ENCODE data around the gene ENOX1. TPM values are rescaled to one million over a fixed set of nuclear protein-coding genes. Genes with fewer than 3 reads are reported as not detected.

Gene ENOX1
- total RNA-seq, 2 donors from 2014 or later: 0.14 to 11.7 TPM

DNA sequence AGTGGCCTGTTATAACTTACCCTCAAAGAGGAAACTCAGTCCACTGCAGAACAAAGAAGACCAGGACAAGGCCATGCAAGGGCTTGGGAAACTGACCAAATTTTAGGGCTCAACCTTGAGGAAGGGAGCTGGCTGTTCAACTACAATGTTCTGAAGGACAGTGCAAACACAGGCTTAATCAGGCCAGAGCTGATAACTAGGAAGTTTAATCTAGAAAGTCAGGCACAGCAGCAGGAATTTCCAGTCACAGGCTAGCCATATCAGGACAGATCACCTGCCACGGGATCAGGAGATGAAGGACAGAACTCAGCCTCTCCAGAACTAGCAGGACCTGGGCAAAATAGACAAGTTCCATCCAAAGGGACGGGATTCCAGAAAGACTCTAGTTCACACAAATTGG lies 89.4 kb downstream of the ENOX1 start:
- Mint-ChIP-seq H3K4me3 (no peak overlapping the region), H3K36me3 (no peaks in the 10 kb centered on the region), H3K9me3 (no peaks in the 10 kb centered on the region), H3K4me1 (ENCODE audit: low read depth in 2 of 2) (no peaks in the 10 kb centered on the region), H3K27me3 (peaks cover 3 to 8% of the 10 kb centered on the region in 2 donors), H3K27ac (no peak overlapping the region)
- DNase-seq (ENCODE audit: low spot score) (no peak), ATAC-seq (no peak)

GRCh38 chr13:43694146-43694664 lies 92.6 kb downstream of the ENOX1 start:
- Mint-ChIP-seq H3K9me3 (no peaks in the 10 kb centered on the region), H3K27ac (no peak overlapping the region), H3K27me3 (peaks cover 7 to 17% of the 10 kb centered on the region in 2 donors), H3K4me1 (ENCODE audit: low read depth in 2 of 2) (no peaks in the 10 kb centered on the region), H3K4me3 (no peak overlapping the region), H3K36me3 (no peaks in the 10 kb centered on the region)
- ATAC-seq (no peak), DNase-seq (ENCODE audit: low spot score) (no peak)

DNA sequence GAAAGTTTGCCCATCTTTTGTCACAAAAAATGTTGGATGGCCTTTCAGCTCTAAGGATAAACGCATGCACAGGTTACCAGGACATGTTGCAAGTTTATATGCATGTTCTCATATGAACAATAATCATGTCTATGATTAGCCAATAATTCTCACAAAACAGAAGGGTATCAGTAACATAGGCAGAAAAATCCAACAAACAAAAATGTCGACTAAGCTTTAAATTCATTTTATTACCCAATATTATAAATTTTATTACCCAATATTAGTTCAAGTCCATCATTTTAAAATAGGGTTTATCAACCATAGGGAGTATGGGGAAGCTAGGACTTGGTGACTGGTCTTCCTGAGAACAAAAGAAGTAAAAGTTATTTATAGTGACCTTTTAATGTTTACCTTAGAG lies 93.1 kb downstream of the ENOX1 start:
- H3K27me3 Mint-ChIP-seq: peaks cover 7 to 23% of the 10 kb centered on the region in 2 donors
- no peaks in the 10 kb centered on the region for H3K4me1 Mint-ChIP-seq (ENCODE audit: low read depth in 2 of 2)
- H3K4me3 Mint-ChIP-seq: no peak overlapping the region
- ATAC-seq (no peak), DNase-seq (ENCODE audit: low spot score) (no peak)
- H3K27ac Mint-ChIP-seq: no peak overlapping the region
- H3K9me3 Mint-ChIP-seq: no peaks in the 10 kb centered on the region
- no peaks in the 10 kb centered on the region for H3K36me3 Mint-ChIP-seq

DNA sequence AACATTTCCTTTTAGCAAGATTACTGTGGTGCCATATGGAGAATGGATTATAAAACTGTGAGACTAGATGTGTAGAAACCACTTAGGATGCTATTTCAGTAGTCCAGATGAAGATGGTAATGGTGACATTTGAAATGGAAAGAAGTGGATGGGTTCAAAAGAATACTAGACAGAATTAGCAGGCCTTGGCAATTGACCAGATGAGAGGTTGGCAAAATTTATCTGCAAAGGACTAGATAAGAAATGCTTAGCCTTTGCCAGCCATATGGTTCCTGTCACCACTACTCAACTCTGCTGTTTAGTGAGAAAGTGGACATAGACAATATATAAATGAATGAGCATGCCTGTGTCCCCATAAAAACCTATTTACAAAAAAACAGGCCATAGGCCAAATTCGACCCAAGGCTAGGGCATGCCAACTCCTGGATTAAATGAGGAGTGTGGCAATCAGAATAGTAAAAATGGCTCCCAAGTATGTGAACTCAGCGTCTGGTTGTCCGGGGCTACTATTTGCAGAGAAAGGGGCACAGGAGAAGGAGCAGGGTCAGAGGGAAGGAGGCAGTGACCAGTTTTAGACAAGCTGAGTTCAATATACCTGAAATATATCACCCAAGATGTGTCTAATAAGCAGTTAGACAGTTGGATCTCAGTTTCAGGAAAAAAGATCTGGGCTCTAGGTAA lies 98.4 kb downstream of the ENOX1 start:
- Mint-ChIP-seq H3K27me3 (peaks cover 10 to 35% of the 10 kb centered on the region in 2 donors), H3K27ac (no peak overlapping the region), H3K4me3 (no peak overlapping the region), H3K4me1 (ENCODE audit: low read depth in 2 of 2) (no peaks in the 10 kb centered on the region), H3K36me3 (no peaks in the 10 kb centered on the region), H3K9me3 (no peaks in the 10 kb centered on the region)
- DNase-seq (ENCODE audit: low spot score): no peak
- ATAC-seq: no peak

- H3K27me3 Mint-ChIP-seq: peaks cover 10 to 35% of the 10 kb centered on the region in 2 donors
- no peaks in the 10 kb centered on the region for H3K36me3 Mint-ChIP-seq
- DNase-seq (ENCODE audit: low spot score): no peak
- ATAC-seq: no peak
- H3K27ac Mint-ChIP-seq: no peak overlapping the region
- H3K4me3 Mint-ChIP-seq: no peak overlapping the region
- H3K4me1 Mint-ChIP-seq (ENCODE audit: low read depth in 2 of 2): no peaks in the 10 kb centered on the region
- no peaks in the 10 kb centered on the region for H3K9me3 Mint-ChIP-seq
Observed at GRCh38 chr13:43687038-43687437, 99.7 kb downstream of the ENOX1 start.

DNA sequence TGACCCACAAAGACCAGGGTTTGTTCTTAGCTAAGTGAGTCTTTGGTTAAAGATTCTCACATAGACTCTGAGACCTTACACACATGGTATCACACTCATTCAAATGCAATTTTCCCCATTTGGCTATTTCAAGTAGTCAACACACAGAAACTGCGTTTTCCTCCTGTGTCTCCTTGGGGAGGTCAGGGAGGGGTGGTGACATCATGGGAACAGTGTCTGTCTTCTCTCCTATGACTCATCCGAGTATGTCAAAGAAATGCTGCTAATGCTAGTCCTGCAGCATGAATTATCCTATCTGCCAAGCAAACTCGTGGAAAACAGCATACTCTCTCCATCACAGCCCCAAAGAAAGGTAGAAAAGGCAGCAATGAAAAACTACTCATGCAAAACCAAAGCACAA lies 100.2 kb downstream of the ENOX1 start:
- Mint-ChIP-seq H3K9me3 (no peaks in the 10 kb centered on the region), H3K36me3 (no peaks in the 10 kb centered on the region), H3K4me3 (no peak overlapping the region), H3K4me1 (ENCODE audit: low read depth in 2 of 2) (no peaks in the 10 kb centered on the region), H3K27me3 (peaks cover 10 to 35% of the 10 kb centered on the region in 2 donors), H3K27ac (no peak overlapping the region)
- DNase-seq (ENCODE audit: low spot score): no peak
- ATAC-seq: no peak

DNA sequence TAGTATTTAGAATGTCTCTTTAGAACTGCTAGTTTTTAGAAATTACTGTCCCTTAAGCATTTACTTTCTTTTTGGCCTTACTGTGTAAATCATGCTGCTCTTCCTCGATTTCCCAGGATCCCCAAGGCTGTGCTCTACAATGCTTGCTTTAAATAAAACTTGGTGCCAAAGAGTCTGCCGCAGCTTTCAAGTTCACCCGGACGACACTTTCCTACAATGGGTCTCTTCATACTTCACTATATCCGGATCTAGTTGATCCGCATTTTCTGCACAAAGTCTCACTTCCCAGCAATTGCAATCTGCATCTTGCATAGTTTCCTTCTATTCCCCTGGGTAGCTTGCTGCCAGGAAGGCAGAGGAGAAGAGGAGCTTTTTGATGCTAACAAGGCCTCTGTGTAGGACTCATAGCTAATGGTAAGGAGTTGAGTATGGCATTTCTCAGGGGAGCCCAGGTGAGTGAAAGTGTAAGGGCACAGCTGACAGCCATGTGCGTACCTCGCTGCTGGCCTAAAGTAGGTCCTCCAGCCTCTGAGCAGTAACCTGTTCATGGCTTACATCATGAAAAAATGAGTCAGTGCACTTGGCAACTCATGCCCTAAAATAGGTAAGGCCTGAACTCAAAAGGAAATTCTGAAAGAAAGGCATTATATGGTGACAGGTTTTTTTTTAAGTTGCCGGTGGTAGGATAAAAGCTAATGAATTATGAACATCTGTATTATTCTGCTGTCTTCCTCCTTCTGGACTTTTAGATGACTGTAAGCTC lies 101.6 kb downstream of the ENOX1 start:
- H3K4me3 Mint-ChIP-seq: no peak overlapping the region
- H3K4me1 Mint-ChIP-seq (ENCODE audit: low read depth in 2 of 2): no peaks in the 10 kb centered on the region
- DNase-seq (ENCODE audit: low spot score) (no peak), ATAC-seq (no peak)
- no peak overlapping the region for H3K27ac Mint-ChIP-seq
- no peaks in the 10 kb centered on the region for H3K36me3 Mint-ChIP-seq
- H3K27me3 Mint-ChIP-seq: peaks cover 5 to 27% of the 10 kb centered on the region in 2 donors
- H3K9me3 Mint-ChIP-seq: no peaks in the 10 kb centered on the region

DNA sequence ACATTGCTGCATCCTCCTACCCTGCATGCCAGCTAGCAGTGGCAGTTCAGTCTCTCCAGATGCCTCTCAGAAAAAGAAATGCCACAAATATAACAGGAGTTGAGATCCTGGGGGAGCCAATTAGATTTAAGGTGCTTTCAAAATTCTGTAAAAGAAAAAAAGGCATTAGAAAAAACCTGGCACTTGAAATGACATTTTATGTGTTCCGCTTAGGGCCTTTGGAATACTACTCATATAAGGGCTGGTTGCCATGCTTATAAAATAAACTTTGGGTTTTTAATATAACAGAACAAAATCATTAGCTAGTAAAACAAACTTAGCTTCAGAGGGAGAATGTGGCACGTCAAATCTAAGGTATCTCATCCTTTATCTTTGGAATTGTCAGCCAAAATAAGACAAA lies 104.1 kb downstream of the ENOX1 start:
- DNase-seq (ENCODE audit: low spot score): no peak
- no peak for ATAC-seq
- Mint-ChIP-seq H3K27me3 (peaks cover 5 to 15% of the 10 kb centered on the region in 2 donors), H3K4me3 (no peak overlapping the region), H3K4me1 (ENCODE audit: low read depth in 2 of 2) (no peaks in the 10 kb centered on the region), H3K36me3 (no peaks in the 10 kb centered on the region), H3K9me3 (no peaks in the 10 kb centered on the region), H3K27ac (no peak overlapping the region)

DNA sequence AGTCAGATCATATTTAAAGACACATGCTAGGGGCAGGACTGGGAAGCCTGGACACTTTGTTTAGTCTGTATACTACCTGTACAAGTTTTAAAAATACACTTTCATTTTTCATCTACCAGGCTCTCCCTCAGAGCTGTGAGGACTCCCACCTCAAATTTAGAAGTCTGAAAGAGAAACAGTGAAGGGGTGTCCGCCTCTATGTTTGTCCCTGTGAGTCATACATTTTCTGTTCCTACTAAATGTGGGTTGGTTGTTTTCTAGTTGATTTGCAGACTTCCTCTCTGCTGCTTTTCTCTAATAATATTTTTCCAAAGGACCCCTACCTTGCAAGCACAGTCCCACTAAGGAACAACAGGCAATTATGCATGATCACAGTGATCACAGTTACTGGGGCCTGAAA lies 110.5 kb downstream of the ENOX1 start:
- no peaks in the 10 kb centered on the region for H3K9me3 Mint-ChIP-seq
- H3K27me3 Mint-ChIP-seq: peaks cover 12 to 22% of the 10 kb centered on the region in 2 donors
- no peak for DNase-seq (ENCODE audit: low spot score)
- H3K36me3 Mint-ChIP-seq: no peaks in the 10 kb centered on the region
- H3K4me3 Mint-ChIP-seq: no peak overlapping the region
- no peak overlapping the region for H3K27ac Mint-ChIP-seq
- H3K4me1 Mint-ChIP-seq (ENCODE audit: low read depth in 2 of 2): no peaks in the 10 kb centered on the region
- ATAC-seq: no peak

GRCh38 chr13:43675577-43675976 lies 111.2 kb downstream of the ENOX1 start:
- no peak overlapping the region for H3K27ac Mint-ChIP-seq

GRCh38 chr13:43669964-43670363 lies 116.8 kb downstream of the ENOX1 start:
- peaks cover 7 to 21% of the 10 kb centered on the region in 2 donors for H3K27me3 Mint-ChIP-seq

More at GRCh38 chr13:43675577-43675976, 111.2 kb downstream of the ENOX1 start:
- Mint-ChIP-seq H3K9me3 (no peaks in the 10 kb centered on the region), H3K36me3 (no peaks in the 10 kb centered on the region), H3K4me3 (no peak overlapping the region), H3K4me1 (ENCODE audit: low read depth in 2 of 2) (no peaks in the 10 kb centered on the region), H3K27me3 (peaks cover 14 to 28% of the 10 kb centered on the region in 2 donors)
- ATAC-seq (no peak), DNase-seq (ENCODE audit: low spot score) (no peak)

DNA sequence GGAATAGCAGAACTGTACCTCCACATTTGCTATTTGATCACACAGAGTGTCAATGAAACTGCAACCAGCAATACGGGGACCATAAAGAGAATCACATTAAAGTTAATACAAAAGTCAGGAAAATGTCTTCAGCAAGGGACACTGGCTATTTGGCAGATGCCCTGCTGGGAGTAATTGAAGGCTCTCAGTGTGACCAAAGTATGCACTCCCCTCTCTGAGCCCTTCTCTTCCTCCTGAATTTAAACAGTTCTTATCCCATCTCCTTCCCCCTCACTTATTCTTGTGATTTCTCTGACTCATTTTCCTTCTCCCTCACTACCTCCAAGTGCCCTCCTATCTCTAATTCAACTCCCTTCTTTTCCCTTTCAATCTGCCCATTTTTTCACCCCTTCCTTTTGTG lies 117.7 kb downstream of the ENOX1 start:
- Mint-ChIP-seq H3K4me1 (ENCODE audit: low read depth in 2 of 2) (no peaks in the 10 kb centered on the region), H3K27me3 (peaks cover 6 to 21% of the 10 kb centered on the region in 2 donors), H3K9me3 (no peaks in the 10 kb centered on the region), H3K4me3 (no peak overlapping the region), H3K27ac (no peak overlapping the region), H3K36me3 (no peaks in the 10 kb centered on the region)
- ATAC-seq: no peak
- no peak for DNase-seq (ENCODE audit: low spot score)

More at GRCh38 chr13:43669964-43670363, 116.8 kb downstream of the ENOX1 start:
- no peaks in the 10 kb centered on the region for H3K36me3 Mint-ChIP-seq
- H3K27ac Mint-ChIP-seq: no peak overlapping the region
- H3K4me3 Mint-ChIP-seq: no peak overlapping the region
- ATAC-seq (no peak), DNase-seq (ENCODE audit: low spot score) (no peak)
- H3K9me3 Mint-ChIP-seq: no peaks in the 10 kb centered on the region
- no peaks in the 10 kb centered on the region for H3K4me1 Mint-ChIP-seq (ENCODE audit: low read depth in 2 of 2)

DNA sequence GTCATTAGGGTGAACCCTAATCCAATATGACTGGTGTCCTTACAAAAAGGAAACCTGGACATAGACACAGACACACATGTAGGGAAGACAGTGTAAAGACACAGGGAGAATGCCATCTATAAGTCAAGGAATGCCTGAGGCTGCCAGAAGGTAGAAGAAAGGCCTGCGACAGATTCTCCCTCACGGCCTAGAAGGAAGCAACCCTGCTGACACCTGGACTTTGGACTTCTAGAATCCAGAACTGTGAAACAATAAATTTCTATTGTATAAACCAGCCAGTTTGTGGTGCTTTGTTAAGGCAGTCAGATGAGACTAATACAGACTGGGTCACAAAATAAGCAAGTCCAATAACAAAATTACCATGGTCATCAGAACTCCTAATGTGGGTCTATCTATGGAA lies 120.4 kb downstream of the ENOX1 start:
- Mint-ChIP-seq H3K36me3 (no peaks in the 10 kb centered on the region), H3K27ac (no peak overlapping the region), H3K27me3 (peaks cover 2 to 6% of the 10 kb centered on the region in 2 donors), H3K9me3 (no peaks in the 10 kb centered on the region), H3K4me1 (ENCODE audit: low read depth in 2 of 2) (no peaks in the 10 kb centered on the region), H3K4me3 (no peak overlapping the region)
- ATAC-seq: no peak
- no peak for DNase-seq (ENCODE audit: low spot score)

DNA sequence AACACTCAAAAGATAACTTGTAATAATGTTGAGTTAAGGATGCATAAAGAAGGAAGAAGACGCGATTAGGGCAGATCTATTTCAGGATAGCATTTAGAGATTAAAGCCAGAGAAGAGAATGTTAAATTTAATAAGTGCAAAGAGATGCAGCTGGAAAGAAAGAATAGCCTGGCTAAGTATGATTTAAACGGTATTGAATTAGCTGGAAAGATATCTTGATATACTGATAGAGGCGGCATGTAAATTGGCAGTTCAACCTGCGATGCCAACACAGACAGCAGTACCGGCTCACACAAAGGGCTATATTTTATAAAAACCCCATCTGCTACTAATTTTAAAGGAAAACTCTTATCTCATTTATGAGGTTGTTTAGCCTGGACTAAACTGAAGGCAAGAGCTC lies 121.4 kb downstream of the ENOX1 start:
- Mint-ChIP-seq H3K4me1 (ENCODE audit: low read depth in 2 of 2) (no peaks in the 10 kb centered on the region), H3K9me3 (no peaks in the 10 kb centered on the region), H3K36me3 (no peaks in the 10 kb centered on the region), H3K27me3 (no peaks in the 10 kb centered on the region), H3K27ac (no peak overlapping the region), H3K4me3 (no peak overlapping the region)
- DNase-seq (ENCODE audit: low spot score) (no peak), ATAC-seq (no peak)

Data from natural killer cell treated with Interleukin-12 subunit alpha and Interleukin-12 subunit beta and Interleukin-15 and Interleukin-18, amount 100 ng/mL, for 72 hours (primary cell).